Liver (tissue), 9 donors: ENCODE measurements around the gene UGT1A5. TPM values are rescaled to one million over a fixed set of nuclear protein-coding genes. Genes with fewer than 3 reads are reported as not detected.

Source experiments
- DNase-seq: peaks from one replicate; pipeline ENCODE4 v3.0.0-alpha.2; 2017; ENCODE audit warnings: low spot score
- H3K27ac ChIP-seq, 2 donors: one replicate each; pipeline ENCODE4 v1.7.0; 2013; ENCODE audit warnings: inconsistent platforms in 2 of 2, low read length in 2 of 2, control low read depth in 1 of 2, low read depth in 1 of 2, mild to moderate bottlenecking in 1 of 2
- H3K27me3 ChIP-seq, 4 donors: one replicate each; pipeline versions ENCODE4 v1.6.1 to v1.7.0; 2013; ENCODE audit warnings: low read length in 3 of 4, inconsistent platforms in 1 of 4, mild to moderate bottlenecking in 1 of 4, moderate library complexity in 1 of 4; ENCODE audit not compliant: control insufficient read depth in 4 of 4, insufficient read depth in 4 of 4
- H3K36me3 ChIP-seq, 4 donors: one replicate each; pipeline versions ENCODE4 v1.6.1 to v1.7.0; 2013; ENCODE audit warnings: low read length in 3 of 4, mild to moderate bottlenecking in 3 of 4, low read depth in 1 of 4, moderate library complexity in 1 of 4; ENCODE audit not compliant: control insufficient read depth in 4 of 4, insufficient read depth in 3 of 4
- H3K4me1 ChIP-seq, 4 donors: one replicate each; pipeline versions ENCODE4 v1.6.1 to v1.7.0; 2013; ENCODE audit warnings: low read length in 3 of 4, mild to moderate bottlenecking in 3 of 4, moderate library complexity in 1 of 4; ENCODE audit not compliant: control insufficient read depth in 4 of 4, insufficient read depth in 4 of 4
- H3K4me3 ChIP-seq, 3 donors: one replicate each; pipeline versions ENCODE4 v1.6.1 to v1.7.0; 2013; ENCODE audit warnings: low read length in 3 of 3, control low read depth in 1 of 3, low read depth in 1 of 3, mild to moderate bottlenecking in 1 of 3
- H3K9ac ChIP-seq, 2 donors: one replicate each; pipeline ENCODE4 v1.7.0; 2013; ENCODE audit warnings: low read length in 2 of 2, mild to moderate bottlenecking in 2 of 2, moderate library complexity in 2 of 2, control low read depth in 1 of 2, low read depth in 1 of 2
- H3K9me3 ChIP-seq, 4 donors: one replicate each; pipeline versions ENCODE4 v1.6.1 to v1.7.0; 2013; ENCODE audit warnings: low read length in 3 of 4; ENCODE audit not compliant: control insufficient read depth in 4 of 4
- CTCF ChIP-seq: fragments of 150-350 bp; IDR thresholded peaks from 2 replicates; pipeline ENCODE4 v1.5.1; 2017; ENCODE audit warnings: improper control_type of control experiment, low read depth, low read length; ENCODE audit not compliant: missing input control
- EGR1 ChIP-seq, 2 donors: IDR thresholded peaks; 2 replicates each; pipeline ENCODE4 v1.6.1; 2016 to 2018; ENCODE audit warnings: antibody characterized with exemption in 2 of 2, low read depth in 2 of 2
- FOXA1 ChIP-seq: IDR thresholded peaks from 2 replicates; pipeline ENCODE4 v1.6.1; 2016; ENCODE audit warnings: antibody characterized with exemption
- GABPA ChIP-seq, 2 donors: IDR thresholded peaks in 1 of 2; conservative IDR thresholded peaks in 1 of 2; 2 replicates each; pipeline ENCODE4 v1.6.1; 2016; ENCODE audit warnings: antibody characterized with exemption in 2 of 2, mild to moderate bottlenecking in 1 of 2, moderate library complexity in 1 of 2
- HNF4G ChIP-seq: IDR thresholded peaks from 2 replicates; pipeline ENCODE4 v1.6.1; 2016; ENCODE audit warnings: antibody characterized with exemption
- JUND ChIP-seq, 2 donors: IDR thresholded peaks; 2 replicates each; pipeline ENCODE4 v1.6.1; 2016; ENCODE audit warnings: antibody characterized with exemption in 2 of 2
- MAX ChIP-seq: IDR thresholded peaks from 2 replicates; pipeline ENCODE4 v1.6.1; 2016; ENCODE audit warnings: antibody characterized with exemption
- NR2F2 ChIP-seq: IDR thresholded peaks from 2 replicates; pipeline ENCODE4 v1.6.1; 2016; ENCODE audit warnings: antibody characterized with exemption
- RAD21 ChIP-seq, 2 donors: IDR thresholded peaks; 2 replicates each; pipeline ENCODE4 v1.6.1; 2016; ENCODE audit warnings: antibody characterized with exemption in 2 of 2, mild to moderate bottlenecking in 2 of 2
- REST ChIP-seq: IDR thresholded peaks from 2 replicates; pipeline ENCODE4 v1.6.1; 2016; ENCODE audit warnings: antibody characterized with exemption, mild to moderate bottlenecking
- RXRA ChIP-seq, 2 donors: IDR thresholded peaks; 2 replicates each; pipeline ENCODE4 v1.6.1; 2017 to 2018; ENCODE audit warnings: antibody characterized with exemption in 2 of 2, mild to moderate bottlenecking in 1 of 2
- TAF1 ChIP-seq: conservative IDR thresholded peaks from 2 replicates; pipeline ENCODE4 v1.6.1; 2016; ENCODE audit warnings: antibody characterized with exemption, mild to moderate bottlenecking
- YY1 ChIP-seq: IDR thresholded peaks from 2 replicates; pipeline ENCODE4 v1.6.1; 2016; ENCODE audit warnings: antibody characterized with exemption, mild to moderate bottlenecking
- ZBTB33 ChIP-seq: IDR thresholded peaks from 2 replicates; pipeline ENCODE4 v1.6.1; 2016; ENCODE audit warnings: antibody characterized with exemption
- WGBS: extraction: QIAGEN DNeasy Blood & Tissue Kit; methylation state at CpG from one replicate; pipeline ENCODE4 v1.1.7; 2013; 5-methylcytosine and 5-hydroxymethylcytosine counted together
- polyA plus RNA-seq, 2 donors: library from polyadenylated mRNA; stranded (reverse) in 1 of 2; unstranded in 1 of 2; fragments of 200-250 nt in 1 of 2; fragments of >200 nt in 1 of 2; fragmentation: Nextera tagmentation in 1 of 2; extraction: Ambion mirVana in 1 of 2; gene quantifications; one replicate each; pipeline versions ENCODE4 v1.2.1 to v1.2.3, GENCODE V29; 2013 to 2015
- total RNA-seq, 2 donors: library from RNA; depleted of rRNA; stranded (reverse); fragments of >200 nt; gene quantifications; one replicate each; pipeline ENCODE4 v1.2.3, GENCODE V29; 2014
- donor health status: healthy.
- donor health status: healthy.
- donor health status: healthy.
- donor health status: healthy.
- donor health status: healthy.

Gene UGT1A5
- total and polyA plus RNA-seq, 4 donors, result 0.14 to 1.8 (median 1.6) TPM; not detected in 1

- no peaks in the 10 kb centered on the region for H3K27me3 ChIP-seq
- no peak for DNase-seq
- H3K9me3 ChIP-seq, result no peaks in the 10 kb centered on the region
- TF ChIP-seq RAD21 (IDR thresholded peaks at IDR 0.05), result no peak
- no peak for TF ChIP-seq HNF4G
- TF ChIP-seq YY1, result no peak
- no peak for TF ChIP-seq TAF1
- no peak for TF ChIP-seq MAX
- TF ChIP-seq GABPA (IDR thresholded peaks at IDR 0.05 in 1 of 2, conservative IDR thresholded peaks at IDR 0.05 in 1 of 2), result no peak
- TF ChIP-seq REST, result no peak
- TF ChIP-seq CTCF, result no peak
- H3K36me3 ChIP-seq, result no peaks in the 10 kb centered on the region
- H3K9ac ChIP-seq, result no peak overlapping the region
- no peaks in the 10 kb centered on the region for H3K4me1 ChIP-seq
- WGBS, result 87% methylated on average over 3 of the region's 3 CpGs
- H3K4me3 ChIP-seq, result no peak overlapping the region
- no peak overlapping the region for H3K27ac ChIP-seq
Measured at GRCh38 chr2:233802132-233802815, 89.6 kb downstream of the UGT1A5 start.

GRCh38 chr2:233803292-233803911 lies 90.7 kb downstream of the UGT1A5 start:
- H3K4me3 ChIP-seq, result no peak overlapping the region
- no peak for TF ChIP-seq ZBTB33
- no peak for TF ChIP-seq NR2F2
- TF ChIP-seq RAD21 (IDR thresholded peaks at IDR 0.05), result no peak
- TF ChIP-seq FOXA1, result no peak
- TF ChIP-seq JUND (IDR thresholded peaks at IDR 0.05), result no peak
- TF ChIP-seq YY1, result no peak
- no peak for TF ChIP-seq CTCF
- TF ChIP-seq EGR1 (IDR thresholded peaks at IDR 0.05; ENCODE audit: low read depth in 2 of 2), result no peak
- TF ChIP-seq RXRA (IDR thresholded peaks at IDR 0.05), result no peak
- no peak for TF ChIP-seq GABPA (IDR thresholded peaks at IDR 0.05 in 1 of 2, conservative IDR thresholded peaks at IDR 0.05 in 1 of 2)
- no peak overlapping the region for H3K27ac ChIP-seq
- no peaks in the 10 kb centered on the region for H3K4me1 ChIP-seq
- 75% methylated on average over 2 of the region's 2 CpGs for WGBS
- no peaks in the 10 kb centered on the region for H3K27me3 ChIP-seq
- no peak overlapping the region for H3K9ac ChIP-seq
- no peaks in the 10 kb centered on the region for H3K9me3 ChIP-seq
- H3K36me3 ChIP-seq, result no peaks in the 10 kb centered on the region
- DNase-seq, result peak; percentile 9
